Ammon's horn (tissue), 1 donor: ENCODE results near the gene XRRA1.

Experiments used
- DNase-seq: peaks from one replicate; pipeline ENCODE4 v3.0.0-alpha.2; 2016; ENCODE audit warnings: low spot score

Gene XRRA1

GRCh38 chr11:74951226-74951625, 2.3 kb upstream of the XRRA1 start:
- no peak for DNase-seq

- DNase-seq, result no peak
These were observed 1.6 kb upstream of the XRRA1 start for GRCh38 chr11:74950374-74950969.

- no peak for DNase-seq
These were observed 854 bp upstream of the XRRA1 start for GRCh38 chr11:74949753-74950137.

- no peak for DNase-seq
These were observed 369 bp downstream of the XRRA1 start for GRCh38 chr11:74948546-74948897.

GRCh38 chr11:74942073-74942759, 6.7 kb downstream of the XRRA1 start:
- DNase-seq, result no peak

GRCh38 chr11:74941492-74941891, 7.4 kb downstream of the XRRA1 start:
- no peak for DNase-seq

GRCh38 chr11:74937696-74938475, 11.0 kb downstream of the XRRA1 start:
- no peak for DNase-seq

GRCh38 chr11:74936976-74937375, 11.9 kb downstream of the XRRA1 start:
- DNase-seq, result no peak

GRCh38 chr11:74936087-74936486, 12.8 kb downstream of the XRRA1 start:
- no peak for DNase-seq

GRCh38 chr11:74935285-74935684, 13.6 kb downstream of the XRRA1 start:
- no peak for DNase-seq

GRCh38 chr11:74933765-74934164, 15.1 kb downstream of the XRRA1 start:
- no peak for DNase-seq

- no peak for DNase-seq
These were observed 16.1 kb downstream of the XRRA1 start for GRCh38 chr11:74932797-74933196.

- DNase-seq, result no peak
These were observed 16.7 kb downstream of the XRRA1 start for GRCh38 chr11:74932169-74932568.

GRCh38 chr11:74929431-74930363, 19.2 kb downstream of the XRRA1 start:
- DNase-seq, result peak; percentile 94

- DNase-seq, result no peak
These were observed 21.4 kb downstream of the XRRA1 start for GRCh38 chr11:74927496-74927895.

GRCh38 chr11:74926304-74927030, 22.4 kb downstream of the XRRA1 start:
- no peak for DNase-seq

- no peak for DNase-seq
These were observed 23.6 kb downstream of the XRRA1 start for GRCh38 chr11:74925281-74925680.

GRCh38 chr11:74923125-74923524, 25.8 kb downstream of the XRRA1 start:
- no peak for DNase-seq

GRCh38 chr11:74909812-74910211, 39.1 kb downstream of the XRRA1 start:
- no peak for DNase-seq

- DNase-seq, result no peak
These were observed 39.5 kb downstream of the XRRA1 start for GRCh38 chr11:74909385-74909784.

- no peak for DNase-seq
These were observed 43.6 kb downstream of the XRRA1 start for GRCh38 chr11:74905326-74905725.

GRCh38 chr11:74902342-74902741, 46.5 kb downstream of the XRRA1 start:
- no peak for DNase-seq
